Measurements from ENCODE around the gene COA1. TPM values are rescaled to one million over a fixed set of nuclear protein-coding genes. Genes with fewer than 3 reads are reported as not detected.

COA1 gene
- total RNA-seq, 1 donor from 2014 or later, result 16.3 TPM

DNA sequence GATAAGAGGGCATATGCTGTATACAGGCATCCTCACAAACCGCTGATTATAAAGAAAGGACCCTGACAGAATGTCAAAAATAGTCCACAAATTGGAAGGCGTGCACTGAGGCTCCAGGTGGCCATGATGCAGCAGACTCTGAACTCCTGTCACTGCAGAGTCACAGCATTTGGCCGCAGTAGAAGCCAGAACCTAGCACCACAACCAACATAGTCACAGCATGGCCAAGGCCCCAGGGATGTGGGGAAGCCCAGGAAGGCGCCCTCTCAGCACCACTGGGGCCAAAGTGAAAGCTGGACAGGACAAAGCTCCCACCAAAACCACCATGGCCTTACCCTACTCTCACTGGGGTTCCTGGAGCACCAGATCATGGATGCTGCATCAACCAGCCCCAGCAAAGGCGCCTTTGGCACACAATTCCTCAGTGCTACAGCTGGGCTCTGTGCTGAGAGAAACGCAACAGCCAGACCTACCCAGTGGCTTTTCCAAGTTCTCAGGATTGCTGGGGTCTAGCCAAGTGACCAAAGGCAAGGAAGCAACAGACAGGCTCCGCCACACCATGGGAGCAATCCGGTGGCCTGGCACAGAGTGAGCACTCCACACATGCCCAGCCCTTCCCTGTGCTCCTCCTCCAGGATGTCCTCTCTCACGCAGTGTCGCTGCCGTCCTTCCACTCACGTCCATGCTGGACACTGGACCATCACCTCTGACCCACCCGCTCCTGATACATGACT lies 86.3 kb downstream of the COA1 start:
- Histone ChIP-seq H3K27ac (peak overlapping the region; percentile 54 to 63), H3K4me3 (no peak overlapping the region), H3K4me1 (peaks cover 28 to 47% of the 10 kb centered on the region in 2 donors), H3K9me3 (no peaks in the 10 kb centered on the region), H3K27me3 (no peaks in the 10 kb centered on the region), H3K36me3 (no peaks in the 10 kb centered on the region)
- TF ChIP-seq, protein P1, sequence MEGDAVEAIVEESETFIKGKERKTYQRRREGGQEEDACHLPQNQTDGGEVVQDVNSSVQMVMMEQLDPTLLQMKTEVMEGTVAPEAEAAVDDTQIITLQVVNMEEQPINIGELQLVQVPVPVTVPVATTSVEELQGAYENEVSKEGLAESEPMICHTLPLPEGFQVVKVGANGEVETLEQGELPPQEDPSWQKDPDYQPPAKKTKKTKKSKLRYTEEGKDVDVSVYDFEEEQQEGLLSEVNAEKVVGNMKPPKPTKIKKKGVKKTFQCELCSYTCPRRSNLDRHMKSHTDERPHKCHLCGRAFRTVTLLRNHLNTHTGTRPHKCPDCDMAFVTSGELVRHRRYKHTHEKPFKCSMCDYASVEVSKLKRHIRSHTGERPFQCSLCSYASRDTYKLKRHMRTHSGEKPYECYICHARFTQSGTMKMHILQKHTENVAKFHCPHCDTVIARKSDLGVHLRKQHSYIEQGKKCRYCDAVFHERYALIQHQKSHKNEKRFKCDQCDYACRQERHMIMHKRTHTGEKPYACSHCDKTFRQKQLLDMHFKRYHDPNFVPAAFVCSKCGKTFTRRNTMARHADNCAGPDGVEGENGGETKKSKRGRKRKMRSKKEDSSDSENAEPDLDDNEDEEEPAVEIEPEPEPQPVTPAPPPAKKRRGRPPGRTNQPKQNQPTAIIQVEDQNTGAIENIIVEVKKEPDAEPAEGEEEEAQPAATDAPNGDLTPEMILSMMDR (IDR thresholded peaks at IDR 0.05), result no peak
- intact Hi-C loops (cut with DNase I), result no loop called here
- no peak for DNase-seq (ENCODE audit: low spot score in 2 of 2)

DNA sequence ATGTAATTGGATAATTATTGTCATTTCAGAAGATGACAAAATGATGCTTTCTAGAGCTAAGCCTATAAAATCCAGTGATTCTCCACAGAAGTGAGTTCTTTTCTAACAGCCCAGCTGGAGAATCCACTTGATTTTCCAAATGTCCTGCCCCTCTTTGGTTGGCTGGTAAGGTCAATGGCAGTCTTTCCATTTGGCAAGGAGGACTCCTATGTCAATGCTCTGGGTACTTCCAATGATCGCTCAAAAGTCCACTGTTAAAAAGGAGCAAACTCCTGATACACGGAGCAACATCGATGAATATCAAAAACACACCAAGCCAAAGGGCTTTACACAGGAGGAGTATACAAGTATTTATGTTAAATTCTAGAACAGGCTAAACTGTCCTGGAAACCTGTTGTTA lies 88.6 kb downstream of the COA1 start:
- H3K9me3 ChIP-seq, result no peaks in the 10 kb centered on the region
- intact Hi-C loops (cut with DNase I), result loop anchor here (1.0 kb wide), 1 partner anchor 10 kb away; no protein-coding TSS in a partner anchor
- DNase-seq (ENCODE audit: low spot score in 2 of 2), result no peak
- no peak overlapping the region for H3K4me3 ChIP-seq
- H3K36me3 ChIP-seq, result peaks cover 3 to 6% of the 10 kb centered on the region in 2 donors
- peaks cover 9 to 36% of the 10 kb centered on the region in 2 donors for H3K4me1 ChIP-seq
- peak overlapping the region; percentile 69 to 75 for H3K27ac ChIP-seq
- no peaks in the 10 kb centered on the region for H3K27me3 ChIP-seq
- TF ChIP-seq, protein P1 (IDR thresholded peaks at IDR 0.05), result no peak

DNA sequence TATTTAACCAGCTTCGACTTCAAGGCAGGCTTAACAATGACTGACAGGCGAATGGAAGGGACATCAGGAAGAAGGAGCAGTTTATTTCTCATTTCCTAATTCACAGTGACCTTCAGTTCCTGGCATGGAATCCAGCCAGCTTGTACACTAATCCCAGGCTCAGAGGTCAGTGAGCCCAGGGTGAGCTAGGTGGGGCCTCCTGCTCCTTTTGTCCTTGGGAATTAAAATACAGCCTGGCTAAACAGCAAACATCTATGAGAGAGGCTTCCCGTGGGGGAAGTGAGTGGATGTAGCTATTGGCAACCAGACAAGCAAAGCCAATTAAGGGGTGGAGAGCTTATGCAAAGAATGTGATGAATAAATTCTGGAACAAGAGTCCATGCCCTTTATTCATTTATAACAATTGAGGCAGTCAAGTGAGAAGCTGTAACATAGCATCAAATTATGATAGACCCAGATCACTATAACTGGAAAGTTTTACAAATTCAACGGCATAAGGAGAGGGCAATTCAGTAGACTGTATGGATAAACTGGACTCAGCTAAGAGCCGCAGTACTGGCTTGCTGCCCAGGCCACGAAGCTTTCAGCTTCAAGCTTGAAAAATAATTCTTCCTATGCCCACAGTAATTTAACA lies 89.3 kb downstream of the COA1 start:
- peak overlapping the region; percentile 69 to 75 for H3K27ac ChIP-seq
- H3K4me1 ChIP-seq, result peaks cover 7 to 29% of the 10 kb centered on the region in 2 donors
- intact Hi-C loops (cut with DNase I), result loop anchor here (1.0 kb wide), 1 partner anchor 10 kb away; no protein-coding TSS in a partner anchor
- no peaks in the 10 kb centered on the region for H3K9me3 ChIP-seq
- no peaks in the 10 kb centered on the region for H3K27me3 ChIP-seq
- TF ChIP-seq, protein P1 (IDR thresholded peaks at IDR 0.05), result no peak
- H3K36me3 ChIP-seq, result peaks cover 3 to 11% of the 10 kb centered on the region in 2 donors
- DNase-seq (ENCODE audit: low spot score in 2 of 2), result peak in 1 of 2 donors; percentile 75
- H3K4me3 ChIP-seq, result no peak overlapping the region

DNA sequence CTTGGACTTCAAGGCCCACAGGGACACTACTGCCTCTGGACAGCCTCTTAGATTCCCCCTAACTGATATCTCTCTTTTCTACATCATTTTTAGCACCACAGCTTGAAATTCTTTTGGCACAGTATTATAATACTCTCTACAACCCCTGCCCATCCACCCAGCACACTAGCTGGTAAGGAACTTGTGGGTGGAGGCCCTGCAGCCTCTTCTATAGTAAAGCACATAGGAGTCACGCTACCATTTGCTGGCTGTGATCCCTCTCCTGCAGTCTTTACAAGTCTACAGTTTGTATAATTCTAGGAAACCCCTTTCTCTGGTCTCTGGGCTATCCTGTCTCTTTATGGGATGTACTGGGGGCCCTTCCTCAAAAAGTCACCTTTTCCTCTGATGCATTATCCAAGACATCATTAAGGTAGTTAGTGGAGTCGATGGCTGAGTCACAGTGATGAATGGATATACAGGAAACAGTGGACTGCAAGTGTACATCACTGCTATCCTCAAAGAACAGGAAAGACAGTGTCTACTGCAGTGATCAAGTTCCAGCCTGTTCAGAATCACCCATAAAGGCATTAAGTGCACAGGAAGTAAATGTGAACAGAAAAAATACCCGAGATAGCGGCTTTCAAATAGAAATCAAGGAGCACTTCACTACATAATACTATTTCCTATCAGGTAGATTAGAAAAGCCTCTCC lies 92.1 kb downstream of the COA1 start:
- TF ChIP-seq, protein P1 (IDR thresholded peaks at IDR 0.05), result no peak
- intact Hi-C loops (cut with DNase I), result no loop called here
- Histone ChIP-seq H3K36me3 (peaks cover 11 to 18% of the 10 kb centered on the region in 2 donors), H3K27ac (peak overlapping the region; percentile 69 to 75), H3K4me1 (peaks cover 5 to 26% of the 10 kb centered on the region in 2 donors), H3K27me3 (no peaks in the 10 kb centered on the region), H3K9me3 (no peaks in the 10 kb centered on the region), H3K4me3 (no peak overlapping the region)
- no peak for DNase-seq (ENCODE audit: low spot score in 2 of 2)

DNA sequence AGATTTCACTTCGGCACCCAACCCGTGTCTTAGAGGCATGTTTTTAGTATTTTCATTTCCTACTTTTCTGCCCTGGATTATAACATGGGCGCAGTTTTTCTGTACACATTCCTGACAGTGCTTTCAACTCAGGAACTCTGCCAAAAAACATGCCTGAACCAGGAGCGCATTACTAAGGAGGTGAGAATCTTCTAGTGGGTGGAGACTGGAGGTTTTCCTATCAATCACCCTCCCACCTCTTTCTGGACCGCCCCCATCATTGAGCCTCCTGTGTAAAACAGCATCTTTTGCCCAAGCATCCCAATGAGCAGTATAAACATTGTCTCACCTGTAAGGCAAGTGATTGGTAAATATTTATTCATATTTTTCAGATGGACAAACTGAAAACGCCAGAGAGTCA lies 93.2 kb downstream of the COA1 start:
- intact Hi-C loops (cut with DNase I), result no loop called here
- no peaks in the 10 kb centered on the region for H3K9me3 ChIP-seq
- H3K4me1 ChIP-seq, result peaks cover 5 to 26% of the 10 kb centered on the region in 2 donors
- peaks cover 11 to 18% of the 10 kb centered on the region in 2 donors for H3K36me3 ChIP-seq
- no peaks in the 10 kb centered on the region for H3K27me3 ChIP-seq
- no peak overlapping the region for H3K4me3 ChIP-seq
- DNase-seq (ENCODE audit: low spot score in 2 of 2), result no peak
- TF ChIP-seq, protein P1 (IDR thresholded peaks at IDR 0.05), result no peak
- peak overlapping the region; percentile 56 to 75 for H3K27ac ChIP-seq
